Stimulated activated CD4-positive, alpha-beta T cell treated with anti-CD3 and anti-CD28 coated beads, Interleukin-1b, Interleukin-23, amount 100 ng/mL, for 1 hour (primary cell): ENCODE data around the gene ASRGL1.
"Not testable (repeated sequence)": the region's sequence is repeated elsewhere in the genome, so short reads cannot be mapped to it uniquely, and the experiment has no call there.

Experiments used
- DNase-seq, 2 donors: peaks; one replicate each; pipeline ENCODE4 v3.0.0-alpha.2; 2020; ENCODE audit warnings: low read depth in 2 of 2

Gene ASRGL1

GRCh38 chr11:62352355-62353336 is 15.4 kb downstream of the ASRGL1 start:
- no peak for DNase-seq

- DNase-seq = no peak
Observed at GRCh38 chr11:62353841-62354240, 16.6 kb downstream of the ASRGL1 start.

DNA sequence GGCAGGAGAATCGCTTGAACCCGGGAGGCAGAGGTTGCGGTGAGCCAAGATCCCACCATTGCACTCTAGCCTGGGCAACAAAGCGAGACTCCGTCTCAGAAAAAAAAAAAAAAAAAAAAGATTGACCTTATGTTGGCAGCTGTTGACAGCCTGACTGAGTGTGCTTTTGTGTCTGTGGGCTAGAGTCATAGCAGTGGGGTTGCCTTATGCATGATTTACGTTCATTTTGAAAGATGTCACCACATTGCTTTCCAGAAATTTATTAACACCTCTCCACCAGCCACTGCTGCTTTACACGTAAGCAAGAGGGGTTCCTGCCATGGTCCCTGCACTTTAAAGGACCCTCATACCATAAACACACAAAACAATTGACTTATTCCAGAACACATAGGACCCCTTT is 21.0 kb downstream of the ASRGL1 start:
- DNase-seq = no peak

- DNase-seq = no peak
Observed at GRCh38 chr11:62359475-62359874, 22.2 kb downstream of the ASRGL1 start.

DNA sequence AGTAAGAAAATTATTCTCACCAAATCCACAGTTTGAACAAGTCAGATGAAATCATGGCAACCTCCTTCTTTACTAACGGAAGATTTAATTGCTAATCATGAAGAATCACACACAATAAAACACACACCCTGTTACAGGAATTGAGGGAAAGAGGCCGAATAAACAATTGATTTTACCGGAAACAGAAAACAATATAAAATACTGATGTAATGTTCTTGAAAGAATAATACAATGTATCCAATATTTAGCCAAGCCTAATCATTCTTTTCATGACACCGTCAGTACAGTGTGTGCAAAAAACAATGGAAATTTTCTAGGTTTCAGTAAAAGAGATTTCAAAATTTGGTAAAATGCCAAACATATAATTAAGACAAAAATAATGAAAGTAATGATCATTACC is 23.4 kb downstream of the ASRGL1 start:
- no peak for DNase-seq

GRCh38 chr11:62368861-62369477 is 31.7 kb downstream of the ASRGL1 start:
- DNase-seq = not testable (repeated sequence)

GRCh38 chr11:62370743-62371440 is 33.6 kb downstream of the ASRGL1 start:
- DNase-seq = peak in 1 of 2 donors; percentile 24

GRCh38 chr11:62372871-62373270 is 35.6 kb downstream of the ASRGL1 start:
- no peak for DNase-seq

DNA sequence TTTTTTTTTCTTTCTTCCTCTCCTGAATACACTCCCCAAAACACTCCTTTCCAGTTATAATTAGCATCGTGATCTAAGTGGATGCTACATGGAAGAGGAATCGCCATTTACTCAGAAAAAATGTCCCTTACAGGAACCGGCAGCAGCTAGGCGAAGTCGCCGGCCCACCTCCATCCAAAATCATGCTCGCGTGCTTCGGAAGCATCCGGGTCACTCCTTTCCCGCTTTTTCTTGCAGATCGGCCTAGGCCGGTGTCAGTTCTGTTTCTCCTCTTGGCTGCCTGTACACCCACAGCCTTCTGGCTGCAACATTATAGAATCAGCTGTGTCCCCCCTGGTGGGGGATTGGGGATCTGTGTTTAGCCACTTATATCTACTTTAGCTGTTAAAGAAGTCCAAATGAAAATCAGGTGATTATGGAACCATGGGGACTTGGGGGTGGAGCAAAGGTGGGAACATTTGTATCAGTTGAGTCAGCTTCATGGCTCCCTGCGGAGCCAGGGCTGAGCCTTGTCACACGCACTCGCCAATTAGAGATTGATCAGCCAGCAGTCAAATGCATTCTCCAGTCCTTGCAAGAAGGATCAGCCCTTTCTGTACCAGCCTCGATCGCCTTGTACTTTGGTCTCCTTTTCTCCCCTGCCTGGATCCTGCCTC is 36.3 kb downstream of the ASRGL1 start:
- DNase-seq = no peak

- DNase-seq = no peak
Observed at GRCh38 chr11:62374801-62375200, 37.6 kb downstream of the ASRGL1 start.

GRCh38 chr11:62378459-62379063 is 41.3 kb downstream of the ASRGL1 start:
- not testable (repeated sequence) for DNase-seq

GRCh38 chr11:62379586-62379985 is 42.3 kb downstream of the ASRGL1 start:
- DNase-seq = not testable (repeated sequence)

GRCh38 chr11:62380821-62381245 is 43.6 kb downstream of the ASRGL1 start:
- DNase-seq = not testable (repeated sequence)

DNA sequence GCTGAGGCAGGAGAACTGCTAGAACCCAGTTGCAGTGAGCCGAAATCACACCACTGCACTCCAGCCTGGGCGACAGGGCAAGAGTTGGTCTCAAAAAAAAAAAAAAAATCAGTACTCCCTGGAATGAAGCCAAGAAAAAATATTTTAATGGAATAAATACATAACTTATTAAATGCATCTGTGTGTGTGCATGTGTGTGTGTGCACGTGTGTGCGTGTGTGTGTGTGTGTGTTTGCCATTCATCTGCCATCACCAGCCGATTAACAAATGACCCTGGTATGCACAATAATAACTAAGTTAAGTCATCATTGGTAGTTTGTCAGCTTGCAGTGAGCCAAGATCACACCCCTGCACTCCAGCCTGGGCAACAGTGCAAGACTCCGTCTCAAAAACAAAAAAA is 46.6 kb downstream of the ASRGL1 start:
- DNase-seq = no peak

- not testable (repeated sequence) for DNase-seq
Observed at GRCh38 chr11:62386083-62386482, 48.8 kb downstream of the ASRGL1 start.

DNA sequence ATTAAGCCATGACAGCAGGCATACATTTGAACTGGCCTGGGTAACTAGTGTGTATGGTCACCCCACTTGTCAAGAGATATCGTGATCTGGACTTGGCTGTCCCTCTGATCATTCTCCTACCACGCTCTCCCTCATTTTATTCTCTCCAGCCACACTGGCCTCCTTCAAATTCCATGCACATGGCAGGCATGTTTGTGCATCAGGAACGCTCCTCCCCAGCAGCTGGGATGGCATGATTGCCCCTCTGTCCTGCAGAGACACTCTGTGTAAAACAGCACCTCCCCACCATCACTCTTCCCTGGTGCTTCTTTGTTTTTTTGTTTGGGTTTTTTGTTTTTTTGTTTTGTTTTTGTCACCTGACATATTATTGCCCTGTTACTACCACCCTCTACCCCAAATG is 50.1 kb downstream of the ASRGL1 start:
- DNase-seq = no peak

GRCh38 chr11:62388999-62389398 is 51.8 kb downstream of the ASRGL1 start:
- DNase-seq = no peak

GRCh38 chr11:62390237-62390636 is 53.0 kb downstream of the ASRGL1 start:
- no peak for DNase-seq

GRCh38 chr11:62390722-62391121 is 53.5 kb downstream of the ASRGL1 start:
- no peak for DNase-seq

DNA sequence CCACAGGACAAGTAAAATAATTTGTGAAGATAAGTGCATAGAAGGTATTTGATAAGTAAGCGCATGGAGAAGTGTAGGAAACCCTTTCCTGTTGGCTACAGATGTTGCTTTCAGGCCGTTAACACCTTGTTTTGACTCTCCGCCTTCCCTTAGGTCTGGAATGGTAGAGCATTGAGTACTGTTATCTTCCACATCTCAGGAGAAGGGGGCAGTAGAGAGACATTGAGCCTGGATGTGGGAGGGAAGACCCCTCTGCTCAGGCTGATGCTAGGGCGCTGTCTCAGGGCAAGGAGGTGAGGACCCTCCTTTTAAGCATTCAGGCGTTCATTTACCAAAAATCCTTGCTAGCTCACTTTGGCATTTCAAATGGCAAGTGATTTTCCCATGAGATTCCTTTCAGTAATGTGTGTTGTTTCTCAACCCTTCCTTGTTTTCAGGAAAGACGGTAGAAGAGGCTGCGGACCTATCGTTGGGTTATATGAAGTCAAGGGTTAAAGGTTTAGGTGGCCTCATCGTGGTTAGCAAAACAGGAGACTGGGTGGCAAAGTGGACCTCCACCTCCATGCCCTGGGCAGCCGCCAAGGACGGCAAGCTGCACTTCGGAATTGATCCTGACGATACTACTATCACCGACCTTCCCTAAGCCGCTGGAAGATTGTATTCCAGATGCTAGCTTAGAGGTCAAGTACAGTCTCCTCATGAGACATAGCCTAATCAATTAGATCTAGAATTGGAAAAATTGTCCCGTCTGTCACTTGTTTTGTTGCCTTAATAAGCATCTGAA is 54.6 kb downstream of the ASRGL1 start:
- DNase-seq = no peak

DNA sequence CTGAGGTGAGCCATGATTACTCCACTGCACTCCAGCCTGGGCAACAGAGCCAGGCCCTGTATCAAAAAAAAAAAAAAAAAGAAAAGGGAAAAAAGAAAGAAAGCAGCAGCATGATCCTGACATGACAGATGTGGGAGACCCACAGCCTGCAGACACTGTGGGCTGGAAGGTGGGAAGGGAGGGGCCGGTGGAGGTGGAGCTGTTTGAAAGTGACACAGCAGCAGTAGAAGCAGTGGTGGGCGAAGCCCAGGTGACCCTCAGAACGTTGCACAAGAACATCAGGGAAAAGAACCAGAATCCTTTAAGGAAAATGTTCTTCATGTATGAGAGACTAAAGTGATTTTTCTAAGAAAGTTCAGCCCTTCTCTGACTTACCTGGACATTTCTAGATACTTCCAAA is 55.3 kb downstream of the ASRGL1 start:
- DNase-seq = no peak
